A549 (cell line): ENCODE data around the gene PLEKHA1. TPM values are rescaled to one million over a fixed set of nuclear protein-coding genes. Genes with fewer than 3 reads are reported as not detected.

Source experiments
- ATAC-seq, 2 experiments: fragments of 200-7000 bp in 1 of 2; fragments of >200 bp in 1 of 2; cut with Nextera tagmentation in 1 of 2; cut with Tn5 transposase in 1 of 2; 3 replicates each; pipeline versions ENCODE4 v1.8.0 to v1.9.1; 2018 to 2020; ENCODE audit warnings: mild to moderate bottlenecking in 1 of 2, moderate library complexity in 1 of 2
- CTCF ChIA-PET: fragments of 300-600 bp; sonication (Branson Sonifier 250); formaldehyde crosslinking; extraction: SDS; loops from one replicate; lab custom pipeline; 2021; ENCODE audit warnings: antibody characterized with exemption, inconsistent platforms; lab: Yijun Ruan, JAX
- POLR2A ChIA-PET: fragments of 350-600 bp; formaldehyde crosslinking; extraction: SDS; loops from one replicate; lab custom pipeline; 2021; ENCODE audit warnings: antibody characterized with exemption, inconsistent platforms; lab: Yijun Ruan, JAX
- DNase-seq, 2 experiments: peaks; one replicate each; pipeline versions ENCODE4 v3.0.0 to v3.0.0-alpha.2; 2011 to 2016; ENCODE audit warnings: low read depth in 1 of 2, low spot score in 1 of 2
- FAIRE-seq: peaks from 2 replicates; lab custom pipeline; 2011; peaks lifted over from hg19 to GRCh38; lab: Jason Lieb, UNC
- H3K27ac ChIP-seq, 2 experiments: fragments of >200 bp; sonication (Bioruptor Twin); formaldehyde crosslinking; 3 replicates each; pipeline ENCODE4 v1.5.1; 2016 to 2017
- H3K4me1 ChIP-seq: fragments of >200 bp; sonication (Bioruptor Twin); formaldehyde crosslinking; 3 replicates; pipeline ENCODE4 v1.6.1; 2016
- H3K4me2 ChIP-seq: fragments of >200 bp; sonication (Bioruptor Twin); formaldehyde crosslinking; 3 replicates; pipeline ENCODE4 v1.6.1; 2016
- H3K4me3 ChIP-seq: fragments of >200 bp; sonication (Bioruptor Twin); formaldehyde crosslinking; 3 replicates; pipeline ENCODE4 v1.5.1; 2016
- H3K9me3 ChIP-seq: fragments of >200 bp; sonication (Bioruptor Twin); formaldehyde crosslinking; 3 replicates; pipeline ENCODE4 v1.6.1; 2016
- CBX8 ChIP-seq: fragments of 200-600 bp; sonication (generic); IDR thresholded peaks from 2 replicates; pipeline ENCODE4 v1.6.1; 2016
- EHF ChIP-seq: fragments of 250-450 bp; sonication (Bioruptor Pico); IDR thresholded peaks from 2 replicates; pipeline ENCODE4 v1.5.0; 2020; ENCODE audit warnings: mild to moderate bottlenecking
- EHMT2 ChIP-seq: fragments of 200-600 bp; sonication (generic); IDR thresholded peaks from 2 replicates; pipeline ENCODE4 v1.6.1; 2016; ENCODE audit warnings: antibody characterized with exemption, low read depth, mild to moderate bottlenecking, moderate library complexity
- EP300 ChIP-seq, 2 experiments: fragments of >200 bp; sonication (Bioruptor Twin); formaldehyde crosslinking; IDR thresholded peaks; 2 replicates in 1 of 2; 3 replicates in 1 of 2; pipeline ENCODE4 v1.6.1; 2016 to 2017
- GATA3 ChIP-seq: IDR thresholded peaks from 2 replicates; pipeline ENCODE4 v1.6.1; 2012; ENCODE audit warnings: borderline replicate concordance
- HOXA7 ChIP-seq: fragments of 250-450 bp; sonication (Bioruptor Pico); IDR thresholded peaks from 2 replicates; pipeline ENCODE4 v1.5.0; 2020; ENCODE audit warnings: mild to moderate bottlenecking, moderate library complexity
- HOXB5 ChIP-seq: fragments of 250-450 bp; sonication (Bioruptor Pico); IDR thresholded peaks from 2 replicates; pipeline ENCODE4 v1.5.0; 2020; ENCODE audit warnings: mild to moderate bottlenecking, moderate library complexity
- JUNB ChIP-seq: fragments of >200 bp; sonication (Bioruptor Twin); formaldehyde crosslinking; IDR thresholded peaks from 2 replicates; pipeline ENCODE4 v1.6.1; 2016
- MYC ChIP-seq: IDR thresholded peaks from 2 replicates; pipeline ENCODE4 v1.6.1; 2012; ENCODE audit warnings: mild to moderate bottlenecking, inconsistent platforms, low read length, improper control_type of control experiment, borderline replicate concordance
- NR3C1 ChIP-seq: fragments of >200 bp; sonication (Bioruptor Twin); formaldehyde crosslinking; IDR thresholded peaks from 3 replicates; pipeline ENCODE4 v1.6.1; 2017
- POLR2AphosphoS2 ChIP-seq: conservative IDR thresholded peaks from 2 replicates; pipeline ENCODE4 v1.6.1; 2012; ENCODE audit warnings: low read length, improper control_type of control experiment, inconsistent platforms
- RARB ChIP-seq: fragments of 250-450 bp; sonication (Bioruptor Pico); IDR thresholded peaks from 2 replicates; pipeline ENCODE4 v1.8.0; 2021; ENCODE audit warnings: mild to moderate bottlenecking, moderate library complexity
- RCOR1 ChIP-seq: fragments of 150-350 bp; IDR thresholded peaks from 2 replicates; pipeline ENCODE4 v1.6.1; 2014; ENCODE audit warnings: antibody characterized with exemption, low read length, low read depth
- SREBF2 ChIP-seq: fragments of 450-650 bp; IDR thresholded peaks from 2 replicates; pipeline ENCODE4 v1.6.1; 2014; ENCODE audit warnings: mild to moderate bottlenecking, moderate library complexity
- TFCP2L1 ChIP-seq: fragments of 250-450 bp; sonication (Bioruptor Pico); IDR thresholded peaks from 2 replicates; pipeline ENCODE4 v1.5.0; 2021; ENCODE audit warnings: mild to moderate bottlenecking
- ZFP36 ChIP-seq: fragments of 450-650 bp; IDR thresholded peaks from 2 replicates; pipeline ENCODE4 v1.6.1; 2014; ENCODE audit warnings: borderline replicate concordance; ENCODE audit not compliant: partially characterized antibody
- ZNF302 ChIP-seq: fragments of 250-450 bp; sonication (Bioruptor Pico); IDR thresholded peaks from 2 replicates; pipeline ENCODE4 v1.9.0; 2021; ENCODE audit warnings: inconsistent platforms, mild to moderate bottlenecking, moderate library complexity
- WGBS: methylation state at CpG from one replicate; pipeline ENCODE4 v1.1.6; 2017; ENCODE audit errors: missing lambda C conversion rate; 5-methylcytosine and 5-hydroxymethylcytosine counted together
- polyA plus RNA-seq, 4 experiments: library from polyadenylated mRNA; depleted of rRNA in 3 of 4; stranded (reverse); fragments of >200 nt; fragmentation: RNase III in 1 of 4; extraction: RNeasy Plus Mini Kit Qiagen cat#74134 plus additional on column Dnase treatment in 1 of 4; gene quantifications; 2 replicates in 3 of 4; 3 replicates in 1 of 4; pipeline ENCODE4 v1.2.3, GENCODE V29; 2011 to 2017
- TF ChIP-seq, protein P1 (sequence below): fragments of 250-450 bp; sonication (Bioruptor Pico); IDR thresholded peaks from 2 replicates; pipeline ENCODE4 v1.5.0; 2021; ENCODE audit warnings: mild to moderate bottlenecking, moderate library complexity, borderline replicate concordance
- TF ChIP-seq, protein P2 (sequence below): fragments of 250-450 bp; sonication (Bioruptor Pico); IDR thresholded peaks from 2 replicates; pipeline ENCODE4 v1.5.0; 2020; ENCODE audit warnings: low read depth, mild to moderate bottlenecking, moderate library complexity
- TF ChIP-seq, protein P3 (sequence below): fragments of 200-600 bp; sonication (generic); IDR thresholded peaks from 2 replicates; pipeline ENCODE4 v1.6.1; 2016; ENCODE audit warnings: antibody characterized with exemption, mild to moderate bottlenecking, moderate library complexity
- TF ChIP-seq, protein P4 (sequence below): fragments of >200 bp; sonication (Bioruptor Twin); formaldehyde crosslinking; IDR thresholded peaks from 3 replicates; pipeline ENCODE4 v1.6.1; 2016
- TF ChIP-seq, protein P5 (sequence below): IDR thresholded peaks from 2 replicates; pipeline ENCODE4 v1.6.1; 2012; ENCODE audit warnings: low read depth, borderline replicate concordance

The PLEKHA1 gene
- polyA plus RNA-seq, 2 of the 4 experiments (the other 2 are of a cell fraction): 26.7 to 62.4 TPM

DNA sequence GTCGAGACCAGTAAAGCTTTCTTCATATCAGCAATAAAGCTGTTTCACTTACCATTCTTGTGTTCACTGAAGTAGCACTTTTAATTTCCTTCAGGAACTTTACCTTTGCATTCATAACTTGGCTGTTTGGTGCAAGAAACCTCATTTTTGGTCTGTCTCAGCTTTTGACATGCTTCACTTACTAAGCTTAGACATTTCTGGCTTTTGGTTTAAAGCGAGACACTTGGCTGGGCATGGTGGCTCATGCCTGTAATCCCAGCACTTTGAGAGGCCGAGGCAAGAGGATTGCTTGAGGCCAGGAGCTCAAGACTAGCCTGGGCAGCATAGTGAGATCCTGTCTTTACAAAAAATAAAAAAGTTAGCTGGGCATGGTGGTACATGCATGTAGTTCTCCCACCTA is 15.8 kb downstream of the PLEKHA1 start:
- Histone ChIP-seq H3K4me1 (peaks cover 21% of the 10 kb centered on the region; the same call in 2 of the 3 replicates), H3K4me2 (no peak overlapping the region), H3K9me3 (no peaks in the 10 kb centered on the region), H3K4me3 (no peak overlapping the region), H3K27ac (no peak overlapping the region)
- FAIRE-seq (no peak), ATAC-seq (no peak), DNase-seq (no peak)
- CTCF ChIA-PET: interaction anchor here (1.0 to 1.5 kb wide), 4 partner anchors 13 to 91 kb away, joined by 3 to 5 read pairs (median 3); no protein-coding TSS in a partner anchor
- POLR2A ChIA-PET: no interaction called here
- no peak for TF ChIP-seq GATA3
- TF ChIP-seq, protein P1, sequence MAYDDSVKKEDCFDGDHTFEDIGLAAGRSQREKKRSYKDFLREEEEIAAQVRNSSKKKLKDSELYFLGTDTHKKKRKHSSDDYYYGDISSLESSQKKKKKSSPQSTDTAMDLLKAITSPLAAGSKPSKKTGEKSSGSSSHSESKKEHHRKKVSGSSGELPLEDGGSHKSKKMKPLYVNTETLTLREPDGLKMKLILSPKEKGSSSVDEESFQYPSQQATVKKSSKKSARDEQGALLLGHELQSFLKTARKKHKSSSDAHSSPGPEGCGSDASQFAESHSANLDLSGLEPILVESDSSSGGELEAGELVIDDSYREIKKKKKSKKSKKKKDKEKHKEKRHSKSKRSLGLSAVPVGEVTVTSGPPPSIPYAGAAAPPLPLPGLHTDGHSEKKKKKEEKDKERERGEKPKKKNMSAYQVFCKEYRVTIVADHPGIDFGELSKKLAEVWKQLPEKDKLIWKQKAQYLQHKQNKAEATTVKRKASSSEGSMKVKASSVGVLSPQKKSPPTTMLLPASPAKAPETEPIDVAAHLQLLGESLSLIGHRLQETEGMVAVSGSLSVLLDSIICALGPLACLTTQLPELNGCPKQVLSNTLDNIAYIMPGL (CRISPR knock-in tag): no peak
- WGBS: 97% methylated on average over 3 of the region's 3 CpGs

DNA sequence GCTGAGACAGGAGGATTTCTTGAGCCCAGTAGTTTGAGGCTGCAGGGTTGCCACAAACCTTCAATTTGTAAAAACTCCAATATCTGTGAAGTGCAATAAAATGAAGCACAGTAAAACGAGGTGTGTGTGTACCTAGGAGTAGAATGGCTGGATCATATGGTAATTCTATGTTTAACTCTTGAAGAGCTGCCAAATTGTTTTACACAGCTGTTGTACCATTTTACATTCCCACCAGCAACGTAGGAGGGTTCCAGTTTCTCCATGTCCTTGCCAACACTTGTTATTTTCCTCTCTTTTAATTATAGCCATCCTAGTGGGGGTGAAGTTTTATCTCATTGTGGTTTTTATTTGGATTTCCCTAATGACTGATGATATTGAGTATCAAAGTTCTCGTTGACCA is 16.2 kb downstream of the PLEKHA1 start:
- POLR2A ChIA-PET: no interaction called here
- no peak for DNase-seq
- Histone ChIP-seq H3K4me3 (no peak overlapping the region), H3K9me3 (no peaks in the 10 kb centered on the region), H3K4me2 (no peak overlapping the region), H3K27ac (no peak overlapping the region), H3K4me1 (peaks cover 20% of the 10 kb centered on the region; the same call in 2 of the 3 replicates)
- 65% methylated on average over 3 of the region's 3 CpGs for WGBS
- no peak for TF ChIP-seq ZNF302
- TF ChIP-seq HOXA7 (CRISPR knock-in tag): no peak
- TF ChIP-seq, protein P2, sequence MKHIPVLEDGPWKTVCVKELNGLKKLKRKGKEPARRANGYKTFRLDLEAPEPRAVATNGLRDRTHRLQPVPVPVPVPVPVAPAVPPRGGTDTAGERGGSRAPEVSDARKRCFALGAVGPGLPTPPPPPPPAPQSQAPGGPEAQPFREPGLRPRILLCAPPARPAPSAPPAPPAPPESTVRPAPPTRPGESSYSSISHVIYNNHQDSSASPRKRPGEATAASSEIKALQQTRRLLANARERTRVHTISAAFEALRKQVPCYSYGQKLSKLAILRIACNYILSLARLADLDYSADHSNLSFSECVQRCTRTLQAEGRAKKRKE (CRISPR knock-in tag): no peak
- no peak for TF ChIP-seq RCOR1
- no peak for TF ChIP-seq HOXB5 (CRISPR knock-in tag)
- TF ChIP-seq TFCP2L1: no peak
- peak; percentile 46 for FAIRE-seq
- CTCF ChIA-PET: interaction anchor here (1.0 to 1.5 kb wide), 5 partner anchors 13 to 313 kb away, joined by 3 to 5 read pairs (median 3); no protein-coding TSS in a partner anchor
- no peak for ATAC-seq

DNA sequence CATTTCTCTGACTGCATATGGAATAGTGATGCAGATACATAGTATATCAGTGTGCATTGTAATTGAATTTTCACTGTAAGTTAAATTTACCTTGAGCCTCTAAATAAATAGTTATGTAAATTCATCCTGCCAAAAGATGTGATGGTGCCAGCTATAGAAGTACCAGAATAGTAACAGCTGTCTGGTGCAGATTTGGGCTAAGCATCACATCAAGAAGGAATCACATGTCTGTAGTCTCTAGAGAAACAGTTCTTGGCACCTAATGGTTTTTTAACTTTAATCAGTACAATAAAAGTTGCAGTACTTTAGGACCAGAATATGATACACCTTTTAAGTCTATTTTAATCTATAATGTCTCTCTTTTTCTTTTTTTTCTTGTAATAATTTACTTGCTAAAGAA is 17.4 kb downstream of the PLEKHA1 start:
- ATAC-seq (no peak), DNase-seq (no peak), FAIRE-seq (no peak)
- Histone ChIP-seq H3K27ac (no peak overlapping the region), H3K4me3 (no peak overlapping the region), H3K4me1 (peaks cover 8% of the 10 kb centered on the region; the same call in 2 of the 3 replicates), H3K9me3 (no peaks in the 10 kb centered on the region), H3K4me2 (no peak overlapping the region)
- no peak for TF ChIP-seq CBX8
- ChIA-PET POLR2A (interaction anchor here (1.8 kb wide), 1 partner anchor 17 kb away, joined by 4 read pairs; the partner anchor contains the start of gene PLEKHA1), CTCF (interaction anchor here (0.7 to 1.2 kb wide), 3 partner anchors 10 to 312 kb away, joined by 3 read pairs; no protein-coding TSS in a partner anchor)

DNA sequence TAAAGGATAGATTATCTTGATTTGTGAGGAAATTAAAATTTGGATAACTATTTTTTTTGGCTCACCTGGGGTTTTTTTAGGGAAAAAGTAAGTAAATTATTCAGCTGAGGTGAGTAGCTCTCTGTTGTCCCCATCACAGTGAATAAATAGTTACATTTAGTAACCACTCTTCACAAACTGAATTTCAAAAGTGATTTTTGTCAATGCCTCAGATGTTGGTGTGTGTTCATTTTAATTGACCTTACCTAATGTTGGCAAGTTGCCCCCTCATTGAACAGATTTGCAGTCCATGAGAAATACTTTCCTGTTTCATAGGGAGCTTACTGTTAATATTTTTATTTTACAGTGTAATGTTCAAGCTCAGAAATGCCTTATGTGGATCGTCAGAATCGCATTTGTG is 18.3 kb downstream of the PLEKHA1 start:
- TF ChIP-seq EHF (CRISPR knock-in tag) (no peak), RARB (CRISPR knock-in tag) (no peak), MYC (no peak), EHMT2 (no peak), SREBF2 (no peak), JUNB (no peak), POLR2AphosphoS2 (no peak), GATA3 (no peak), RCOR1 (no peak), NR3C1 (no peak), EP300 (IDR thresholded peaks at IDR 0.05) (no peak), ZFP36 (no peak)
- TF ChIP-seq, protein P3, sequence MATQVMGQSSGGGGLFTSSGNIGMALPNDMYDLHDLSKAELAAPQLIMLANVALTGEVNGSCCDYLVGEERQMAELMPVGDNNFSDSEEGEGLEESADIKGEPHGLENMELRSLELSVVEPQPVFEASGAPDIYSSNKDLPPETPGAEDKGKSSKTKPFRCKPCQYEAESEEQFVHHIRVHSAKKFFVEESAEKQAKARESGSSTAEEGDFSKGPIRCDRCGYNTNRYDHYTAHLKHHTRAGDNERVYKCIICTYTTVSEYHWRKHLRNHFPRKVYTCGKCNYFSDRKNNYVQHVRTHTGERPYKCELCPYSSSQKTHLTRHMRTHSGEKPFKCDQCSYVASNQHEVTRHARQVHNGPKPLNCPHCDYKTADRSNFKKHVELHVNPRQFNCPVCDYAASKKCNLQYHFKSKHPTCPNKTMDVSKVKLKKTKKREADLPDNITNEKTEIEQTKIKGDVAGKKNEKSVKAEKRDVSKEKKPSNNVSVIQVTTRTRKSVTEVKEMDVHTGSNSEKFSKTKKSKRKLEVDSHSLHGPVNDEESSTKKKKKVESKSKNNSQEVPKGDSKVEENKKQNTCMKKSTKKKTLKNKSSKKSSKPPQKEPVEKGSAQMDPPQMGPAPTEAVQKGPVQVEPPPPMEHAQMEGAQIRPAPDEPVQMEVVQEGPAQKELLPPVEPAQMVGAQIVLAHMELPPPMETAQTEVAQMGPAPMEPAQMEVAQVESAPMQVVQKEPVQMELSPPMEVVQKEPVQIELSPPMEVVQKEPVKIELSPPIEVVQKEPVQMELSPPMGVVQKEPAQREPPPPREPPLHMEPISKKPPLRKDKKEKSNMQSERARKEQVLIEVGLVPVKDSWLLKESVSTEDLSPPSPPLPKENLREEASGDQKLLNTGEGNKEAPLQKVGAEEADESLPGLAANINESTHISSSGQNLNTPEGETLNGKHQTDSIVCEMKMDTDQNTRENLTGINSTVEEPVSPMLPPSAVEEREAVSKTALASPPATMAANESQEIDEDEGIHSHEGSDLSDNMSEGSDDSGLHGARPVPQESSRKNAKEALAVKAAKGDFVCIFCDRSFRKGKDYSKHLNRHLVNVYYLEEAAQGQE: no peak
- TF ChIP-seq, protein P4, sequence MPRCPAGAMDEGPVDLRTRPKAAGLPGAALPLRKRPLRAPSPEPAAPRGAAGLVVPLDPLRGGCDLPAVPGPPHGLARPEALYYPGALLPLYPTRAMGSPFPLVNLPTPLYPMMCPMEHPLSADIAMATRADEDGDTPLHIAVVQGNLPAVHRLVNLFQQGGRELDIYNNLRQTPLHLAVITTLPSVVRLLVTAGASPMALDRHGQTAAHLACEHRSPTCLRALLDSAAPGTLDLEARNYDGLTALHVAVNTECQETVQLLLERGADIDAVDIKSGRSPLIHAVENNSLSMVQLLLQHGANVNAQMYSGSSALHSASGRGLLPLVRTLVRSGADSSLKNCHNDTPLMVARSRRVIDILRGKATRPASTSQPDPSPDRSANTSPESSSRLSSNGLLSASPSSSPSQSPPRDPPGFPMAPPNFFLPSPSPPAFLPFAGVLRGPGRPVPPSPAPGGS: no peak
- TF ChIP-seq, protein P5, sequence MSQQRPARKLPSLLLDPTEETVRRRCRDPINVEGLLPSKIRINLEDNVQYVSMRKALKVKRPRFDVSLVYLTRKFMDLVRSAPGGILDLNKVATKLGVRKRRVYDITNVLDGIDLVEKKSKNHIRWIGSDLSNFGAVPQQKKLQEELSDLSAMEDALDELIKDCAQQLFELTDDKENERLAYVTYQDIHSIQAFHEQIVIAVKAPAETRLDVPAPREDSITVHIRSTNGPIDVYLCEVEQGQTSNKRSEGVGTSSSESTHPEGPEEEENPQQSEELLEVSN: no peak
- TF ChIP-seq, all 56 proteins: peak for 0
- ChIA-PET POLR2A (interaction anchor here (1.8 kb wide), 1 partner anchor 18 kb away, joined by 4 read pairs; the partner anchor contains the start of gene PLEKHA1), CTCF (interaction anchor here (1.1 to 3.5 kb wide), 2 partner anchors 41 to 94 kb away, joined by 3 to 14 read pairs; no protein-coding TSS in a partner anchor)
- Histone ChIP-seq H3K4me3 (no peak overlapping the region), H3K9me3 (no peaks in the 10 kb centered on the region), H3K4me1 (peaks cover 8% of the 10 kb centered on the region; the same call in 2 of the 3 replicates), H3K27ac (no peak overlapping the region), H3K4me2 (no peak overlapping the region)
- WGBS: 93% methylated on average over 2 of the region's 2 CpGs
- ATAC-seq: no peak
- FAIRE-seq: no peak
- no peak for DNase-seq
